ENCODE results near the gene FAAP20.

FAAP20 gene

GRCh38 chr1:2194319-2194897 is at the start of gene FAAP20:
TSS of gene FAAP20 (minus strand) at chr1:2194772. CDS start at chr1:2194749, 23 bp downstream.
- H3K4me1 ChIP-seq (ENCODE audit: insufficient read depth, low read length) = no peaks in the 10 kb centered on the region; the same call in 1 of the 2 replicates
- no peaks in the 10 kb centered on the region for H3K36me3 ChIP-seq (ENCODE audit: insufficient read depth, low read length)
- H3K9me3 ChIP-seq (ENCODE audit: control insufficient read depth, insufficient read depth, low read length) = no peaks in the 10 kb centered on the region
- H3K9ac ChIP-seq (ENCODE audit: low read depth, low read length) = peak within 1 kb of the TSS; percentile 67

GRCh38 chr1:2242814-2243725 is 48.5 kb upstream of the FAAP20 start:
- Histone ChIP-seq H3K9ac (ENCODE audit: low read depth, low read length) (no peak overlapping the region), H3K4me1 (ENCODE audit: insufficient read depth, low read length) (peaks cover 18% of the 10 kb centered on the region), H3K9me3 (ENCODE audit: control insufficient read depth, insufficient read depth, low read length) (no peaks in the 10 kb centered on the region), H3K36me3 (ENCODE audit: insufficient read depth, low read length) (no peaks in the 10 kb centered on the region; the same call in 1 of the 2 replicates)

- Histone ChIP-seq H3K36me3 (ENCODE audit: insufficient read depth, low read length) (no peaks in the 10 kb centered on the region; the same call in 1 of the 2 replicates), H3K4me1 (ENCODE audit: insufficient read depth, low read length) (peaks cover 10% of the 10 kb centered on the region), H3K9me3 (ENCODE audit: control insufficient read depth, insufficient read depth, low read length) (no peaks in the 10 kb centered on the region), H3K9ac (ENCODE audit: low read depth, low read length) (no peak overlapping the region)
Measured at GRCh38 chr1:2241820-2242219, 47.2 kb upstream of the FAAP20 start.

- Histone ChIP-seq H3K9ac (ENCODE audit: low read depth, low read length) (no peak overlapping the region), H3K4me1 (ENCODE audit: insufficient read depth, low read length) (no peaks in the 10 kb centered on the region), H3K36me3 (ENCODE audit: insufficient read depth, low read length) (no peaks in the 10 kb centered on the region; the same call in 1 of the 2 replicates), H3K9me3 (ENCODE audit: control insufficient read depth, insufficient read depth, low read length) (no peaks in the 10 kb centered on the region)
Measured at GRCh38 chr1:2240270-2241156, 45.9 kb upstream of the FAAP20 start.

- H3K4me1 ChIP-seq (ENCODE audit: insufficient read depth, low read length) = no peaks in the 10 kb centered on the region
- H3K9ac ChIP-seq (ENCODE audit: low read depth, low read length) = no peak overlapping the region
- H3K36me3 ChIP-seq (ENCODE audit: insufficient read depth, low read length) = no peaks in the 10 kb centered on the region; the same call in 1 of the 2 replicates
- no peaks in the 10 kb centered on the region for H3K9me3 ChIP-seq (ENCODE audit: control insufficient read depth, insufficient read depth, low read length)
Measured at GRCh38 chr1:2239384-2239985, 44.9 kb upstream of the FAAP20 start.

GRCh38 chr1:2239013-2239370 is 44.4 kb upstream of the FAAP20 start:
- H3K4me1 ChIP-seq (ENCODE audit: insufficient read depth, low read length) = no peaks in the 10 kb centered on the region
- no peak overlapping the region for H3K9ac ChIP-seq (ENCODE audit: low read depth, low read length)
- no peaks in the 10 kb centered on the region; the same call in 1 of the 2 replicates for H3K36me3 ChIP-seq (ENCODE audit: insufficient read depth, low read length)
- H3K9me3 ChIP-seq (ENCODE audit: control insufficient read depth, insufficient read depth, low read length) = no peaks in the 10 kb centered on the region

GRCh38 chr1:2238361-2239012 is 43.9 kb upstream of the FAAP20 start:
- Histone ChIP-seq H3K4me1 (ENCODE audit: insufficient read depth, low read length) (peaks cover 3% of the 10 kb centered on the region; the same call in 1 of the 2 replicates), H3K9ac (ENCODE audit: low read depth, low read length) (no peak overlapping the region), H3K36me3 (ENCODE audit: insufficient read depth, low read length) (no peaks in the 10 kb centered on the region; the same call in 1 of the 2 replicates), H3K9me3 (ENCODE audit: control insufficient read depth, insufficient read depth, low read length) (no peaks in the 10 kb centered on the region)

GRCh38 chr1:2237773-2238172 is 43.2 kb upstream of the FAAP20 start:
- Histone ChIP-seq H3K4me1 (ENCODE audit: insufficient read depth, low read length) (peaks cover 6% of the 10 kb centered on the region; the same call in 1 of the 2 replicates), H3K9me3 (ENCODE audit: control insufficient read depth, insufficient read depth, low read length) (no peaks in the 10 kb centered on the region), H3K36me3 (ENCODE audit: insufficient read depth, low read length) (no peaks in the 10 kb centered on the region; the same call in 1 of the 2 replicates), H3K9ac (ENCODE audit: low read depth, low read length) (no peak overlapping the region)

GRCh38 chr1:2236695-2237677 is 42.4 kb upstream of the FAAP20 start:
- Histone ChIP-seq H3K9me3 (ENCODE audit: control insufficient read depth, insufficient read depth, low read length) (no peaks in the 10 kb centered on the region), H3K36me3 (ENCODE audit: insufficient read depth, low read length) (no peaks in the 10 kb centered on the region; the same call in 1 of the 2 replicates), H3K9ac (ENCODE audit: low read depth, low read length) (no peak overlapping the region), H3K4me1 (ENCODE audit: insufficient read depth, low read length) (peaks cover 10% of the 10 kb centered on the region; the same call in 1 of the 2 replicates)

- H3K9me3 ChIP-seq (ENCODE audit: control insufficient read depth, insufficient read depth, low read length) = no peaks in the 10 kb centered on the region
- no peaks in the 10 kb centered on the region; the same call in 1 of the 2 replicates for H3K36me3 ChIP-seq (ENCODE audit: insufficient read depth, low read length)
- no peak overlapping the region for H3K9ac ChIP-seq (ENCODE audit: low read depth, low read length)
- peaks cover 10% of the 10 kb centered on the region; the same call in 1 of the 2 replicates for H3K4me1 ChIP-seq (ENCODE audit: insufficient read depth, low read length)
Measured at GRCh38 chr1:2235300-2235998, 40.9 kb upstream of the FAAP20 start.

- H3K9me3 ChIP-seq (ENCODE audit: control insufficient read depth, insufficient read depth, low read length) = no peaks in the 10 kb centered on the region
- H3K9ac ChIP-seq (ENCODE audit: low read depth, low read length) = no peak overlapping the region
- H3K36me3 ChIP-seq (ENCODE audit: insufficient read depth, low read length) = no peaks in the 10 kb centered on the region; the same call in 1 of the 2 replicates
- peaks cover 10% of the 10 kb centered on the region; the same call in 1 of the 2 replicates for H3K4me1 ChIP-seq (ENCODE audit: insufficient read depth, low read length)
Measured at GRCh38 chr1:2234762-2235113, 40.2 kb upstream of the FAAP20 start.

All from ES-I3 (cell line).